NCI-H2196 (cell line): Measurements from ENCODE around the gene MPC1.
A peak's percentile ranks its signal among the peaks of the same experiment; 100 is the strongest.
"Not testable (repeated sequence)": the region's sequence is repeated elsewhere in the genome, so short reads cannot be mapped to it uniquely, and the experiment has no call there.

Experiments used
- DNase-seq: peaks from one replicate; lab custom pipeline; 2025; ENCODE audit not compliant: unreplicated experiment; lab: John Stamatoyannopoulos, UW

The MPC1 gene

DNA sequence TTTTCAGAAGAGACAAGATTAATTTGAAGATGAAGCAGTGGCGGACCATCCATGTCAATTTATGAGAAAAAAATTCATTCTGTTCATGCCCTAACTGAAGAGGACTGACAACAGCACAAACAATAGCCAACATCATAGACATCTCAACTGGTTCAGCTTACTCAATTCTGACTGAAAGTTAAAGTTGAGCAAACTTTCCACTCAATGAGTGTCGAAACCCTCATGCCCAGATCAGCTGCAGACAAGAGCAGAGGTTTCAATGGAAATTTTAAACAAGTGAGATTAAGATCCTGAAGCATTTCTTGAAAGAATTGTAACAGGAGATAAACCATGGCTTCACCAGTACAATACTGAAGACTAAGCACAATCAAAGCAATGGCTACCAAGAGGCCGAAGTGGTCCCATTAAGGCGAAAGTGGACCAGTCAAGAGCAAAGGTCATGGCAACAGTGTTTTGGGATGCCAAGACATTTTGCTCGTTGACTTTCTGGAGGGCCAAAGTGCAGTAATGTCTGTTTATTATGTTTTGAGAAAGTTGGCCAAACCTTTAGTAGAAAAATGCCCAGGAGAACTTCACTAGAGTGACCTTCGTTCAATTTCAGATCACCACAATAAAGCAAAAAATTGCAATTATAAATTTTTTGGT lies 34.3 kb downstream of the MPC1 start:
- no peak for DNase-seq

DNA sequence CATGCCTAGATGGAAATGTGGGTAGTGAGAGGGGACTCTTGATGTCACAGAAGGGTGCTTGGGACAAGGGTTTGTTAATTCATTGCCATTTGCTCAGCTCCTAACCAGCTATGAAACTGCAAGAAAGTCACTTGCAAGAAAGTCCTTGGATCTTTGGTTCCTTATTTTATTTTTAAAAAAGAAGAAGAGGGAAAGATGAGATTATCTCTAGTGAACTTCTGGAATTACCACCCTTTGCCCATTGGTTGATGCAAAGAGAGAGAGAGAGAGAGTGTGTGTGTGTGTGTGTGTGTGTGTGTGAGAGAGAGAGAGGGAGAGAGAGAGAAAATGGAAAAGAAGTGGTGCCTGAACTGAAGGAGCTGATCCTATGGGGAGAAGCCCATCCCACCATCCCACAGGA lies 35.8 kb downstream of the MPC1 start:
- DNase-seq = no peak

DNA sequence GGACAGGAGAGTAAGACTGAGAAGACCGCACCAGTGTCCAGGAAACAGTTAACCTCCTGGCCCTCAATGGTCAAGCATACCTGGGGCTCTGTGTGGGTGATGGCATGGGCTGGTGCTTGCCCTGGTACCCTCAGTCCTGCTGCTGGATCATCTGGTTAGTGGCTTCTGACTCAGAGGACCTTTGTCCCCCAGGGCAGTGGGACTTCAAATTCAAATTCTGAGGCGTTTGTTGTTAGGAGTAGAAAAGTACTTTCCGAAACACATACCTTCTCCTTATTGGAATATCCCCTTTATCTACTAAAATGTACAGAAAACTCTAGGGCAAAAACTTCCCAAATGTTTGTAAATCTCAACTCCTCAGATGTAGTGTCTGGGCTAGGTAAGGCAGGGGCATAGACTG lies 36.3 kb downstream of the MPC1 start:
- no peak for DNase-seq

DNA sequence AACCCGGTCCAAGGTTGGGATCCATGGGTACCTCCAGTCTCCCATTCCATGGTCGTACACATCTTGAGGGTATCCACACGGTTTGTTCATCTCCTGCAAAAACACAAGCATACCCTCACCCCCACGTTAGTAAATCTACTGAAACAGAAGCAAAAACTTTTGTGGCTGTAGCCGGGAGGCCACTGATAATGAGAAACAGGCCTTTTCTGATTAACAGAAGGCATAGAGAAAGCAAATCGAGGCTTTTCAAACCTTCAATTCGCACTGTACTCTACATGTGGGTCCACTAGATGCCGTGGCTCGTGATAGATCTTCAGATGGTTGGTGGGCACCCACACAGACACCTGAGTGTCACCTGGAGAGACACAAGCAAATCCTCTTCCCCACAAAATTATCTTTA lies 37.1 kb downstream of the MPC1 start:
- not testable (repeated sequence) for DNase-seq

DNA sequence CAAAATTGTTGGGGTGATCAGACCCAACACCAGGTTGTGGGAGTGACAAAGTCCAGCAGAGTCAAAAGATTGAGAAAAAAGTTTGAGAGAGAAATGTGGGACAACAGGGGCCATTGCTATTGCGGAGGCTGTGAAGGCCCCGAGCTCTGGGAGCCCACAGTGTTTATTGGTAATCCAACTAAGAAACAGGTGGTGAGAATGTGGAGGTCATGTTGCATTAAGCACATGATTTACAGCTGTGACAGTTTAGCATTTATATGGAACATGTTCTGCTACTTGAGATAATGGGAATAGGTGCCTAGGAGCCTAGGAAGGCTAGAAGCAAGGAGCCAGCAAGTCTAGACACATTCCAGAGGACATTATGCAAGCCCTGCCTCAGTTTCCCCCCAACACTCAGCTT lies 37.8 kb downstream of the MPC1 start:
- DNase-seq = not testable (repeated sequence)

DNA sequence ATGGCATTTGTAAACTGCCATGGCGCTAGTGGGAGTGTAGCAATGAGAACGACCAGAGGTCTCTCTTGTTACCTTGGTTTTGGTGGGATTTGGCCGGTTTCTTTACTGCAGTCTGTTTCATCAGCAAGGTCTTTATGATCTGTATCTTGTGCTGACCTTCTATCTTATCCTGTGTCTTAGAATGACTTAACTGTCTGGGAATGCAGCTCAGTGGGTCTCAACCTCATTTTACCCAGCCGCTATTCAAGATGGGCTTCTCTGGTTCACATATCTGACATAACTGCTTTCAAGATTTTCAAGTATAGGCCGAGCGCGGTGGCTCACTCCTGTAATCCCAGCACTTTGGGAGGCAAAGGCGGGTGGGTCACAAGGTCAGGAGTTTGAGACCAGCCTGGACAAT lies 38.5 kb downstream of the MPC1 start:
- DNase-seq = no peak

DNA sequence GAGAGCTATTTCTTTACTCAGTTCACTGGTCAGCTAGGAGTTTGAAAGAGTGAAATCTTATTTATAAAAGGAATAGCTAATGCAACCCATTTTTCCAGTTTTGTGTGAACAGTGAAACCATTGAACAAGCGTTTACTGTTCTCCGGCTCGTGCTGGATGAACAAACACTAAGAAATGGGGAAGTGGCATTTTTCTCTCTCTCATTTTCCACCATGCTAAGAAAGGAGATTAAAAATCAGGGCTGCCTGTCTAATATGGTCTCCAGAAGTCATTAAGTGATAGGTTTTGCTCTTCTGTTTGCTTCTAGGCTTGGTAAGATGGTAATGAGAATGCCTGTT lies 39.6 kb downstream of the MPC1 start:
- DNase-seq = no peak

DNA sequence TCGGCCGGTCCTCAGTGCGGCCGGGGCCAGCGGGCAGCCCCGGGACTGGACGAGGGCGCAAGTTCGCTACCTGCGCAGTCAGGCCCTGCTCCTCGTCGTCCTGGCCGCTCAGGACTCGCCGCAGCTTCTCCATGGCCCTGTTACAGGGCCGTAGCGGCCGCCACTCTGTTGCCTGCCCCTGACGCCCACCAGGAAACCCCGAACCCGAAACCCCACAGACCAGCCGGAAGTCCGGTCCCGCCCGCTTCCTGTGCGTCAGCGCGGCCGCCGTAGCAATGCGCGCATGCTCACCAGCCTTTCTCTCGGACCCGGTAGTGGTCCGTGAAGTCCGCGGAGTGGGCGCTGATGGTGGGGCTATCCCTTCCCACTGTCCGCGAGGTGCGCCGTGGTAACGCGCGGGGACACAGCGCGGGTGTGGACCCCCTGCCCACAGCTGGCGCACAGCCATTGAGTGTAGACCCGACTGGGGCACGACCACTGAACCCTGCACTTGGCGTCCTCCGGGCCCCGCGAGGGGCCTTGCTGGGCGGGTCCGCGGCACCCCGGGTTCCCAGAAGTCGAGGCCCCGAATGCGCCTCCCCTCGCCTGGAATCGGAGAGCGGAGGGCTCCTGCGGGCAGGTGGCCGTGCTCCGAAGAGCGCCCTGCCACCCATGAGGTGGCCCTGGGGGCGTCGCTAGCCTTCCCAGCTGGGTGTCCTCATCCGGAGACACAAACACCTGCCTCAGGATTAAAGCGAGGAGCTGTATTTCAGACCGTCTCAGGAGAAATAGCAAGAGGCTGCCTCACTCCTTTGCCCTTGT lies 40.2 kb downstream of the MPC1 start, which contains the start of gene SFT2D1:
TSS of gene SFT2D1 (minus strand) at position 197 of the 801 bp plus-strand sequence. CDS start at position 133, 64 bp downstream.
- DNase-seq = peak; percentile 46

DNA sequence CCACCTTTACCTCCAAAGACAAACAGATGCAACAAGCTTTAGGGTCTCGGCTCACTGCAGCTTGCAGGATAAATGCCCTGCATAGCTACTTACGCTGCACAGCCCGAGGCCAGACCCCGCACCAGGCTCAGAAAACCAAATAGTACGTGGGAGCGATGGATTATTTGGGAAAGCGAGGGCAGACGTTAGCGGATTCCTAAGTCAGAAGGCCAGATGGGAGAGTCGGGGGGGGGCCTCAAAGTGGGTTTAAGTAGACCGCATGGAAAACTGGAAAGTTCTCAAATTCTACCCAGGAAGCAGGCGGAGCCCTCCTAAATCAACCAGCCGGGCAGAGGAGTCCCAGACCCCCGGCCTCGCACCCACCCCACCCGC lies 40.8 kb downstream of the MPC1 start:
- no peak for DNase-seq

DNA sequence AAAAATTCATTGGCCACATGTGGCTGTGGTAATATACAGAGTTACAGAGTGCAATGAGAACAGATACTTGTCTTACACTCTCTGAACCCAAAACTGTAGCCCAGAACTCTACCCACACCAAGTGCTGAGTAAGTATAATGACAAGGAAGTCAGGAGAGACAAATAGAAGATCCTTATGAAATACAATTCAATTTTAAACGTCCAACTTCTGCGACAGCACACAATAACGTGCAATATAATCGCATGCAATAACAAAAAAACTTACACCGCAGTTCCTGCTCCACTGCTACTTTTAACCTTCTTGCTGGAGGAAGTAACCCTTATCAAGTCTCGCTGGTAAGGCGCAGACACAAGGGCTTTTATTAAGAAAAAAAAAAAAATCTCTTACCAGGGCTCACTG lies 41.3 kb downstream of the MPC1 start:
- no peak for DNase-seq

DNA sequence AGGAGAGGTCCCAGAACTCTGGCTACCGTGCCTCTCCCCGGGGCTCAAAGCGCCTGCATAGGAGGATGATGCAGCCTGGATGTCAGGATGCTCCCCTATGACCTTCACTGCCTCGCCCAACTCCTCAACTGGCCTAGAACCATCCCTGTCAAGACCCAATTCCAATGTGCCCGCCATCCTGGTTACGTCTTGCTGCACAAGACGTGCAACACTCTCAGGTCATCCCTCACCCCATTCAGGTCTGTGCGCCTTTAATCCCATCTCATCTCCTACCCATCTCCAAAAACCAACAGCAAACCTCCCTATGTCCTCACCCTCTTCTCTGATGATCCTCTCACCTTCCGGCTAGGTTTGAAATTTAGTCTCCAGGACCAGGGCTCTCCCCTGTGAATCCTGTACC lies 43.9 kb downstream of the MPC1 start:
- no peak for DNase-seq

DNA sequence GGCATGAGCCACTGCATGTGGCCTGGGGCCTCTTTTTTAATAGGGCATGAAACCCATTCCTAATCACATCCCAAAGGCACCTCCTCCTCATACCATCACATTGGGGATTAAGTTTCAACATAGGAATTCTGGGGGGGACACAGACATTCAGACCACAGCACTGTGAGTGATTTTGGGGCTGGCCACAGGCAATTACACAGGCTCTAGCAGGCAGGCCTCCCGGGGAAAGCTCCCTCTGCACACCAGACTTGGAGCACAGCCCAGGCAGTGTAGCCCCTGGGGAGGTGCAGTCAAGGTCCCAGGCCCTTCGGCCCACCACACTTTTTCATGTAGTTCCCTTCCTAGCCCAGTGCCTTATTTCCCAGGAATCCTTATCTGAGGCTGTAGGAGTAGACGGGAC lies 45.9 kb downstream of the MPC1 start:
- no peak for DNase-seq

DNA sequence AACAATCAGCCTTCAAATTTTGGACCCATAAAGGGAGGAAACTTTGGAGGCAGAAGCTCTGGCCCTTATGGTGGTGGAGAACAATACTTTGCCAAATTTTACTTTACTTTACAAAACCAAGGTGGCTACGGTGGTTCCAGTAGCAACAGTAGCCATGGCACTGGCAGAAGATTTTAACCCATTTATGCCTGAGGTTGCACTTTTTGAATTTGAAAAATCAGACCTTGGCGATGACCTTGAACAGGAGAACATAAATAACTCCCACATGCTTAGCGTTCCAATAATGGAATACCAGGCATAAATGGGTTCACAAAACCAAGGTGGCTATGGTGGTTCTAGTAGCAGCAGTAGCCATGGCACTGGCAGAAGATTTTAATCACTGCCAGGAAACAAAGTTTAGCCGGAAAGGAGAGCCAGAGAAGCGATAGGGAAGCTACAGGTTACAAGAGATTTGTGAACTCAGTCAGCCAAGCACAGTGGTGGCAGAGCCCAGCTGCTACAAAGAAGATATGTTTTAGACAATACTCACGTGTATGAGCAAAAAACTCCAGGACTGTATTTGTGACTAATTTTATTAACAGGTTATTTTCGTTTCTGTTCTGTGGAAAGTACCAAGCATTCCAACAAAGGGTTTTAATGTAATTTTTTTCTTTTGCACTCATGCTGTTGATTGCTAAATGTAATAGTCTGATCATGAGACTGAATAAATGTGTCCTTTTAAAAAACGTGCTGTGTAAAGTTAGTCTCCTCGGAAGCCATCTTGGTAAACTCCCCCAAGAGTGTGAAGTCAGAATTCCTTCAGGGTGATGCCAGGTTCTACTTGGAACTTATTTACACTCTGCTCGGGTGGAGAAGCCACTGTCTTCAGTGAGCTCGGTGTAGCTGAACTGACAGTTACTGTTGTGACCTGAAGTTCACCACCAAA lies 47.1 kb downstream of the MPC1 start:
- no peak for DNase-seq

DNA sequence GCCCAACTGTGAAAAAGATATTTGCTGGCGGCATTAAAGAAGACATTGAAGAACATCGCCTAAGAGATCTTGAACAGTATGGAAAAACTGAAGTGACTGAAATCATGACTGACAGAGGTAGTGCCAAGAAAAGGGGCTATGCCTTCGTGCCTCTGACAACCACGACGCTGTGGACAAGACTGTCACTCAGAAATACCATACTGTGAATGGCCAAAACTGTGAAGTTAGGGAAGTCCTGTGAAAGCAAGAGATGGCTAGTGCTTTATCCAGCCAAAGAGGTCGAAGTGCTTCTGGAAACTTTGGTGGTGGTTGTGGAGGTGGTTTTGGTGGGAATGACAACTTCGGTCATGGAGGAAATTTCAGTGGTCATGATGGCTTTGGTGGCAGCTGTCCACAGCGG lies 47.9 kb downstream of the MPC1 start:
- no peak for DNase-seq

DNA sequence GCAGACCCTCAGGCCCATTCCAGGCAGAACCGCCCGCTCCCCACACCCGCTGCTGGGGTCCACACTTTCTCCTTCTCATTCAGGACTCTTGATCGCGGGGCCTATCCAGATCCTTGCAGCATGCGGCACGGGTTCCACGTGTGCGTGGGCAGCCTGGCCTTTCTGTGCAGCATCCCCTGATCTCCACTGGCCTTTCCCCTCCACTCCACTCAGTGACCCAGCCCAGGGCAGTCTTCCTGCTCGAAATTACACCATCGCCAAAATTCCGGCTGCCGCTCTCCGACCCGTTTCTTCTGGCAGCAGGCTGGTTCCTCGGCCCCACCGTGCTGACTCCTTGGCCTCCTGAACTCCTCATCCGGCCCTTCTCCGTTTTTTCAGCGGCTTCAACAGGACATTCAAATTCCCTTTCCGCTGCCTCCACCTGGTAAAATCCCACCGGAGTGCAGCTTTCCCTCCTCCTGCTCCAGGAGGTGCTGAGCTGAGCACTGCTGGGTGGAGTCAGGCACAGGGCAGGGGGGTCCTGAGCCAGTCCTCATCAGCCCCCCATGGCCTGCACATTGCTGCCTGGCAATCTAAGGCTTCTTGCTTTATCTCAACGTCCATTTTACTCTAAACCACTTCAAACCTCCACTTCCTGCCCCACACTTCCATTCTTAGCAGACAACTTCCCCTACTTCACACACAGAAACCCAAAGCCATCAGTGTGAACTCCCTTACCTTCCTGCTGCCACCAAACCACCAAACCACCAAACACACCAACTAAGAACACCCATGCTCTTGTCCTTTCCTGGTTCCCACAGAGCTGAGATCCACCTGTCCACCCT lies 49.4 kb downstream of the MPC1 start:
- no peak for DNase-seq

DNA sequence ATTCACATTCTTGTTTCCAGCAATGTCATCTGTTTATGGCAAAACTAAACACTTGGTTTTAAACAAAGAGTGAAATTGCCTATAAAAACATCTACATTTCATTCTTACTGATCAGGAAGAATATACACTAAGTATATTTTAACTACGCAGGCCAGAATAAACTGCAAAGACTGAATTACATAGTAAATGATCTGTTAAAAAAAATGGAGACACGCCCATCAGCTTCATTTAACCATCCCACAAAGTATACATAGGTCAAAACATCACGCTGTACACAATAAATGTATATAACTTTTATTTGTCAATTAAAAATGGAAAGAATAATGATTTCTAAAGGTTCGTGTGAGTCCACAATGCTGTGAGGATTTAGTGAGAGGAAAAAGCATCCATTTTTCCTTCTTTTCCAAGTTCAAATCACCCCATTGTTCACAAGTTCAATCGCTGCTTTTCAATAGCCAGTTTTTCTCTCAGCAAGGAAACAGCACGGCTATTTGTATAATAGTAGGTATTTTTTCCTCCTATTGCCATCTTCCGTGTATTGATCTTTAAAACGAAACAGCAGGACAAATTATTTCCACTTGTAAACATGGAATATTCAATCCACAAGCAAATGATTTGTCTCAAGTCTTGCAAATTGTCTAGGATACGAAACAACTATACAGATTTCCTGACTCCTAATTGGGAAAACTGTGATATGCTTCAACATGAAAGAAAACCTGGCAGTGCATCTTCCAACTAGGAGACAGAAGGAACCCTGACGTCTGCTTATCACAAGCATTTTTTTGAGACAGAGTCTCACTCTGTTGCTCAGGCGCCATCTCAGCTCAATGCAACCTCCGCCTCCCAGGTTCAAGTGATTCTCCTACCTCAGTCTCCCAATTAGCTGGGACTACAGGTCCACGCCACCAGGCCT lies 51.0 kb downstream of the MPC1 start:
- no peak for DNase-seq

DNA sequence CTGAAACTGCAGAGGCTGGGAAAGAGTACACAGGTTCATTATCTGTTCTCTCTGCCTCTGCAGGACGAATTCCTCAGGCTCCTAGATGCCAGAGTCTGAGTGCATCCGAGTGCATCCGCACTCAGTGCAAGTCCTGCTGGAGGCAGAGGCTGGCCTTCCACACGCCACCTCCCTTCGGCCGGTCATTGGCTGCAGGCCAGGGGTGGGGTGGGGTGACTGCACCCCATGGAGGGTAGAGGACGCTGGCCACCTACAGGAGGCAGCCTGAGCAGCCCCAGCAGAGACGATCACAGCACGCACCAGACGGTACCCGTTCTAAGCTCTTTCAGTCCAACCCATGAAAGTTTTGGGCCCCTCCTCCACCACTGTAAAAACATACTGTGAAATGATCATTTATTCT lies 52.1 kb downstream of the MPC1 start:
- no peak for DNase-seq

DNA sequence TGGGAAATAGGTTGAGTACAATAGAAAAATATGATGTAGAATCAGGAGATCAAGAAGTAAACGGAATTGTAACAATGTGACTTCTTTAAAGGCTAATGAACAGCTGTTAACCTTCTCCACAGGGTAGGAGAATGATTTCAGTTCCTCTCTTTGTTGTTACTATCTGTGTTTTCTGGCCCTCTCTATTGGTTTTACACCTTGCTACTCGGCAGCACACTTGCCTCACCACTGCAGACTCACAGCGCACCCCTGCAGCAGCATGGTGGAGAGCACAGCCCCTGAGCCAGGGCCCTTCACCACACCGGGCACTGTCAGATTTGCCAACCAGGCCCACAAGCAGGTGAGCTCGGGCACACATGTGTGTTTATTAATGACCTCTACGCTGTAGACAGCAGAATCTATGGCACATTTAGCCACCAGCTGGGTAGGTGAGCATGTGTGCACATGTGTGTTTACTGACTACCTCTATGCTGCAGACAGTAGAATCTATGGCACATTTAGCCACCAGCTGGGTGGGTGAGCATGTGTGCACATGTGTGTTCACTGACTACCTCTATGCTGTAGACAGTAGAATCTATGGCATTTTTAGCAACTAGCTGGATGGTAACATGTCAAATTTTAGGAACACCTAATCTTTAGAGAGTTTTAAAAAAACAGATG lies 57.2 kb downstream of the MPC1 start:
- no peak for DNase-seq

DNA sequence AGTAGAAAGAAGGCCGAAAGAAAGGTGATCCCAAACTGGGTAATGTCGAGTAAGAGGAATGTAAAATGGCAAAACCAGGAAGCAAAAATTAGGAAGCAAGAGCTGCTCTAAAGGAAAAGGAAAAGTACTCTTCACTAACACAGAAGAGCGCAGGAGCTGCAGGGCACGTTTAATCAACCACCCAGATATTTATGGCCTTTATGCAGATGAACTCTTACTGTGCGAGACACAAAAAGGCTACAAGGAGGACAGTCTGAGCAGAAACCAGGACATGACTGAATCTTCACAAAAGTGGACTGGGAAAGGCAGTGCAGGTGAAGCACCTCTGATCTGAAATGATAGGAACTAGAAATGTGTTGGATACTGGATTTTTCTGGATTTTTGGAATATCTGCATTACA lies 59.3 kb downstream of the MPC1 start:
- no peak for DNase-seq
